ENCODE data around the gene CDH6. TPM values are rescaled to one million over a fixed set of nuclear protein-coding genes. Genes with fewer than 3 reads are reported as not detected.

The CDH6 gene
- total and polyA plus RNA-seq, 2 of the 13 experiments (the other 11 are each of a cell fraction or from before 2014, with no cell fraction given): not detected

- Histone ChIP-seq H2AFZ (ENCODE audit: low read length) (no peak overlapping the region), H4K20me1 (ENCODE audit: insufficient read depth, low read length) (no peaks in the 10 kb centered on the region), H3K9ac (ENCODE audit: insufficient read depth, low read depth, low read length) (no peak overlapping the region), H3K27me3 (ENCODE audit: control insufficient read depth in 1 of 2, insufficient read depth in 2 of 2, low read length in 2 of 2) (no peaks in the 10 kb centered on the region; a peak in 1 of 5 replicates), H3K4me1 (ENCODE audit: insufficient read depth, low read length) (no peaks in the 10 kb centered on the region), H3K36me3 (replicated peaks in 1 of 2; ENCODE audit: control insufficient read depth in 1 of 2, insufficient read depth in 2 of 2, low read length in 2 of 2) (no peaks in the 10 kb centered on the region), H3K4me2 (ENCODE audit: low read depth, low read length) (no peak overlapping the region), H3K27ac (ENCODE audit: extremely low read length, insufficient read depth, low read length) (no peak overlapping the region), H3K4me3 (replicated peaks in 1 of 3; ENCODE audit: insufficient read depth in 1 of 3, low read depth in 2 of 3, low read length in 3 of 3) (no peak overlapping the region), H3K79me2 (ENCODE audit: insufficient read depth, low read length) (no peaks in the 10 kb centered on the region), H3K9me3 (ENCODE audit: low read length) (no peaks in the 10 kb centered on the region)
- WGBS (ENCODE audit: low lambda C conversion rate): 11% methylated on average over 2 of the region's 2 CpGs
- CTCF ChIA-PET (ENCODE audit: low intra/inter-chr PET ratio, low total read pairs): no interaction called here
- DNase-seq (ENCODE audit: low spot score) (no peak), ATAC-seq (no peak), FAIRE-seq (no peak)
- BruUV-seq (replicated peaks): no TSS peak
- in situ Hi-C loops (cut with HindIII; ENCODE audit: extremely low pct_ligation_motif_present, low pct_unique_long_range_greater_than_20kb) (no loop called here), intact Hi-C loops (cut with micrococcal nuclease; ENCODE audit: unreplicated experiment) (no loop called here)
- POLR2A ChIA-PET: no interaction called here
- TF ChIP-seq ZNF781 (CRISPR knock-in tag; IDR thresholded peaks at IDR 0.05; ENCODE audit: borderline replicate concordance, not compliant biosample characterization): no peak
- TF ChIP-seq NFYB (CRISPR knock-in tag; IDR thresholded peaks at IDR 0.05): no peak
- TF ChIP-seq ZMYM3 (CRISPR knock-in tag; IDR thresholded peaks at IDR 0.05): no peak
- TF ChIP-seq, protein P1, sequence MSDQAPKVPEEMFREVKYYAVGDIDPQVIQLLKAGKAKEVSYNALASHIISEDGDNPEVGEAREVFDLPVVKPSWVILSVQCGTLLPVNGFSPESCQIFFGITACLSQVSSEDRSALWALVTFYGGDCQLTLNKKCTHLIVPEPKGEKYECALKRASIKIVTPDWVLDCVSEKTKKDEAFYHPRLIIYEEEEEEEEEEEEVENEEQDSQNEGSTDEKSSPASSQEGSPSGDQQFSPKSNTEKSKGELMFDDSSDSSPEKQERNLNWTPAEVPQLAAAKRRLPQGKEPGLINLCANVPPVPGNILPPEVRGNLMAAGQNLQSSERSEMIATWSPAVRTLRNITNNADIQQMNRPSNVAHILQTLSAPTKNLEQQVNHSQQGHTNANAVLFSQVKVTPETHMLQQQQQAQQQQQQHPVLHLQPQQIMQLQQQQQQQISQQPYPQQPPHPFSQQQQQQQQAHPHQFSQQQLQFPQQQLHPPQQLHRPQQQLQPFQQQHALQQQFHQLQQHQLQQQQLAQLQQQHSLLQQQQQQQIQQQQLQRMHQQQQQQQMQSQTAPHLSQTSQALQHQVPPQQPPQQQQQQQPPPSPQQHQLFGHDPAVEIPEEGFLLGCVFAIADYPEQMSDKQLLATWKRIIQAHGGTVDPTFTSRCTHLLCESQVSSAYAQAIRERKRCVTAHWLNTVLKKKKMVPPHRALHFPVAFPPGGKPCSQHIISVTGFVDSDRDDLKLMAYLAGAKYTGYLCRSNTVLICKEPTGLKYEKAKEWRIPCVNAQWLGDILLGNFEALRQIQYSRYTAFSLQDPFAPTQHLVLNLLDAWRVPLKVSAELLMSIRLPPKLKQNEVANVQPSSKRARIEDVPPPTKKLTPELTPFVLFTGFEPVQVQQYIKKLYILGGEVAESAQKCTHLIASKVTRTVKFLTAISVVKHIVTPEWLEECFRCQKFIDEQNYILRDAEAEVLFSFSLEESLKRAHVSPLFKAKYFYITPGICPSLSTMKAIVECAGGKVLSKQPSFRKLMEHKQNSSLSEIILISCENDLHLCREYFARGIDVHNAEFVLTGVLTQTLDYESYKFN (CRISPR knock-in tag; conservative IDR thresholded peaks at IDR 0.05): no peak
- TF ChIP-seq XBP1 (CRISPR knock-in tag; IDR thresholded peaks at IDR 0.05): no peak
- TF ChIP-seq ZNF619 (CRISPR knock-in tag; IDR thresholded peaks at IDR 0.05): no peak
- TF ChIP-seq ZNF207 (IDR thresholded peaks at IDR 0.05; ENCODE audit: borderline replicate concordance): no peak
- TF ChIP-seq SOX6 (IDR thresholded peaks at IDR 0.05): no peak
- TF ChIP-seq SOX6 (CRISPR knock-in tag; IDR thresholded peaks at IDR 0.05): no peak
- TF ChIP-seq, protein P2, sequence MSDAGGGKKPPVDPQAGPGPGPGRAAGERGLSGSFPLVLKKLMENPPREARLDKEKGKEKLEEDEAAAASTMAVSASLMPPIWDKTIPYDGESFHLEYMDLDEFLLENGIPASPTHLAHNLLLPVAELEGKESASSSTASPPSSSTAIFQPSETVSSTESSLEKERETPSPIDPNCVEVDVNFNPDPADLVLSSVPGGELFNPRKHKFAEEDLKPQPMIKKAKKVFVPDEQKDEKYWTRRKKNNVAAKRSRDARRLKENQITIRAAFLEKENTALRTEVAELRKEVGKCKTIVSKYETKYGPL (CRISPR knock-in tag; IDR thresholded peaks at IDR 0.05): no peak
- no peak for TF ChIP-seq GABPA (IDR thresholded peaks at IDR 0.05; ENCODE audit: low read depth, low read length)
- TF ChIP-seq GABPA (CRISPR knock-in tag; IDR thresholded peaks at IDR 0.05; ENCODE audit: low read depth): no peak
- TF ChIP-seq ZNF652 (CRISPR knock-in tag; IDR thresholded peaks at IDR 0.05; ENCODE audit: borderline replicate concordance, low read depth): no peak
- no peak for TF ChIP-seq ZBTB46 (CRISPR knock-in tag; IDR thresholded peaks at IDR 0.05; ENCODE audit: borderline replicate concordance)
- no peak for TF ChIP-seq NFKBIZ (CRISPR knock-in tag; IDR thresholded peaks at IDR 0.05)
- no peak for TF ChIP-seq KLF6 (CRISPR knock-in tag; IDR thresholded peaks at IDR 0.05)
- no peak for TF ChIP-seq CENPT (CRISPR knock-in tag; IDR thresholded peaks at IDR 0.05; ENCODE audit: low read depth)
- TF ChIP-seq, protein P3, sequence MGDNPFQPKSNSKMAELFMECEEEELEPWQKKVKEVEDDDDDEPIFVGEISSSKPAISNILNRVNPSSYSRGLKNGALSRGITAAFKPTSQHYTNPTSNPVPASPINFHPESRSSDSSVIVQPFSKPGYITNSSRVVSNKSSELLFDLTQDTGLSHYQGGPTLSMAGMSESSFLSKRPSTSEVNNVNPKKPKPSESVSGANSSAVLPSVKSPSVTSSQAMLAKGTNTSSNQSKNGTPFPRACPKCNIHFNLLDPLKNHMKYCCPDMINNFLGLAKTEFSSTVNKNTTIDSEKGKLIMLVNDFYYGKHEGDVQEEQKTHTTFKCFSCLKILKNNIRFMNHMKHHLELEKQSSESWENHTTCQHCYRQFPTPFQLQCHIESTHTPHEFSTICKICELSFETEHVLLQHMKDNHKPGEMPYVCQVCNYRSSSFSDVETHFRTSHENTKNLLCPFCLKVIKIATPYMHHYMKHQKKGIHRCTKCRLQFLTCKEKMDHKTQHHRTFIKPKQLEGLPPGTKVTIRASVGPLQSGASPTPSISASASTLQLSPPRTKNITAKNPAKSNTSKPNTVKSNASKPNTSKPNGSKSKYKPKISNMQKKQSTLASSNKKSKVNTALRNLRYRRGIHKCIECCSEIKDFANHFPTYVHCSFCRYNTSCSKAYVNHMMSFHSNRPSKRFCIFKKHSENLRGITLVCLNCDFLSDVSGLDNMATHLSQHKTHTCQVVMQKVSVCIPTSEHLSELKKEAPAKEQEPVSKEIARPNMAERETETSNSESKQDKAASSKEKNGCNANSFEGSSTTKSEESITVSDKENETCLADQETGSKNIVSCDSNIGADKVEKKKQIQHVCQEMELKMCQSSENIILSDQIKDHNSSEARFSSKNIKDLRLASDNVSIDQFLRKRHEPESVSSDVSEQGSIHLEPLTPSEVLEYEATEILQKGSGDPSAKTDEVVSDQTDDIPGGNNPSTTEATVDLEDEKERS (CRISPR knock-in tag; IDR thresholded peaks at IDR 0.05): no peak
These were observed 140.0 kb downstream of the CDH6 start for GRCh38 chr5:31333475-31333874.
